ENCODE data around the gene WDR46. TPM values are rescaled to one million over a fixed set of nuclear protein-coding genes. Genes with fewer than 3 reads are reported as not detected.

The WDR46 gene, protein sequence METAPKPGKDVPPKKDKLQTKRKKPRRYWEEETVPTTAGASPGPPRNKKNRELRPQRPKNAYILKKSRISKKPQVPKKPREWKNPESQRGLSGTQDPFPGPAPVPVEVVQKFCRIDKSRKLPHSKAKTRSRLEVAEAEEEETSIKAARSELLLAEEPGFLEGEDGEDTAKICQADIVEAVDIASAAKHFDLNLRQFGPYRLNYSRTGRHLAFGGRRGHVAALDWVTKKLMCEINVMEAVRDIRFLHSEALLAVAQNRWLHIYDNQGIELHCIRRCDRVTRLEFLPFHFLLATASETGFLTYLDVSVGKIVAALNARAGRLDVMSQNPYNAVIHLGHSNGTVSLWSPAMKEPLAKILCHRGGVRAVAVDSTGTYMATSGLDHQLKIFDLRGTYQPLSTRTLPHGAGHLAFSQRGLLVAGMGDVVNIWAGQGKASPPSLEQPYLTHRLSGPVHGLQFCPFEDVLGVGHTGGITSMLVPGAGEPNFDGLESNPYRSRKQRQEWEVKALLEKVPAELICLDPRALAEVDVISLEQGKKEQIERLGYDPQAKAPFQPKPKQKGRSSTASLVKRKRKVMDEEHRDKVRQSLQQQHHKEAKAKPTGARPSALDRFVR
- total RNA-seq: 10 to 100 TPM; 25.7 to 51.7 TPM

- no peak for TF ChIP-seq CTCF (IDR thresholded peaks at IDR 0.05)
- no peaks in the 10 kb centered on the region for H3K36me3 ChIP-seq
- H3K9me3 ChIP-seq: no peaks in the 10 kb centered on the region
- H3K4me1 ChIP-seq: peaks cover 6% of the 10 kb centered on the region
- H3K27me3 ChIP-seq: no peaks in the 10 kb centered on the region
- peak within 1 kb of the TSS; percentile 88 to 96 for H3K9ac ChIP-seq (ENCODE audit: low read depth in 2 of 2, low read length in 2 of 2)
- peak; percentile 87 for DNase-seq
- intact Hi-C loops (cut with DNase I): no loop called here
- peak within 1 kb of the TSS; percentile 89 for H3K4me3 ChIP-seq
- H3K27ac ChIP-seq: peak within 1 kb of the TSS; percentile 83
Observed at GRCh38 chr6:33288921-33289783, at the start of gene WDR46, which contains the start of gene PFDN6. WDR46 (minus strand) TSS chr6:33289239; CDS start chr6:33289170, 69 bp downstream. PFDN6 (plus strand) TSS chr6:33289601; CDS start chr6:33289857, 256 bp downstream.

GRCh38 chr6:33336495-33336894 lies 47.5 kb upstream of the WDR46 start:
- no peaks in the 10 kb centered on the region for H3K36me3 ChIP-seq
- no peak for TF ChIP-seq CTCF (IDR thresholded peaks at IDR 0.05)
- no peaks in the 10 kb centered on the region for H3K4me1 ChIP-seq
- H3K4me3 ChIP-seq: no peak overlapping the region
- H3K27me3 ChIP-seq: no peaks in the 10 kb centered on the region
- no peak overlapping the region for H3K27ac ChIP-seq
- no peak for DNase-seq
- intact Hi-C loops (cut with DNase I): no loop called here
- H3K9ac ChIP-seq (ENCODE audit: low read depth in 2 of 2, low read length in 2 of 2): no peak overlapping the region
- no peaks in the 10 kb centered on the region for H3K9me3 ChIP-seq

DNA sequence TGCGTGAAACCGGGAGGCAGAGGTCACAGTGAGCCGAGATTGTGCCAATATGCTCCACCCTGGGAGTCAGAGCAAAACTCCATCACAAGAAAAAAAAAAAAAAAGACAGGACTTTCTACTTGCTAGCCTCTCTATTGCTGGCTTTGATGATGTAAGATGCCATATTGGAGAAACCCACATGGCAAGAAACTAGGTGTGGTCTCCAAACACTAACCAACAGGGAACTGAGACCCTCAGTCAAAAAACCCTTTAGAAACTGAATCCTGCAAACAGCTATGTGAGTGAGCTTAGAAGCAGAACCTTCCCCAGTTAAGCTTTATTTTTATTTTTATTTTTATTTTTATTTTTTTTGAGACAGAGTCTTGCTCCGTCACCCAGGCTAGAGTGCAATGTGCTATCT lies 46.9 kb upstream of the WDR46 start:
- H3K9me3 ChIP-seq: no peaks in the 10 kb centered on the region
- H3K27ac ChIP-seq: no peak overlapping the region
- no peak overlapping the region for H3K4me3 ChIP-seq
- no peaks in the 10 kb centered on the region for H3K27me3 ChIP-seq
- no peak overlapping the region for H3K9ac ChIP-seq (ENCODE audit: low read depth in 2 of 2, low read length in 2 of 2)
- H3K36me3 ChIP-seq: no peaks in the 10 kb centered on the region
- DNase-seq: no peak
- intact Hi-C loops (cut with DNase I): no loop called here
- TF ChIP-seq CTCF (IDR thresholded peaks at IDR 0.05): no peak
- H3K4me1 ChIP-seq: no peaks in the 10 kb centered on the region

- Histone ChIP-seq H3K9ac (ENCODE audit: low read depth in 2 of 2, low read length in 2 of 2) (no peak overlapping the region), H3K4me1 (no peaks in the 10 kb centered on the region), H3K27ac (no peak overlapping the region), H3K9me3 (no peaks in the 10 kb centered on the region), H3K4me3 (no peak overlapping the region), H3K36me3 (no peaks in the 10 kb centered on the region), H3K27me3 (no peaks in the 10 kb centered on the region)
- DNase-seq: no peak
- intact Hi-C loops (cut with DNase I): no loop called here
- TF ChIP-seq CTCF (IDR thresholded peaks at IDR 0.05): no peak
Observed at GRCh38 chr6:33333666-33334065, 44.6 kb upstream of the WDR46 start.

DNA sequence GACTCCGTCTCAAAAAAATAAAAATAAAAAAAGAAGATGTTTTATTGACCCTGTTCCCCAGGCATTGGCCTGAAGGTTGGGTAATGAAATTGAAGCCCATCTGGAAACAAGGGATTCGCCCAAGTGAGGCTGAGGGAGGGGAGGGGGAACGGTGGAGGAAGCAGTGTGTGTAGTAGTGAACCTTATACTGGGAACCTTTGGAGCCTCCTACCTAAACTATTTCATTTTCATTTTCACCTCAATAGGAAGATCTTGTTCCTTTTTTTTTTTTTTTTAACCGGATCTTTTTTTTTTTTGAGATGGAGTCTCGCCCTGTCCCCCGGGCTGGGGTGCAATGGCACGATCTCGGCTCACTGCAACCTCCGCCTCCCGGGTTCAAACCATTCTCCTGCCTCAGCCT lies 41.7 kb upstream of the WDR46 start:
- H3K4me1 ChIP-seq: no peaks in the 10 kb centered on the region
- no peak overlapping the region for H3K9ac ChIP-seq (ENCODE audit: low read depth in 2 of 2, low read length in 2 of 2)
- no peak for DNase-seq
- no peaks in the 10 kb centered on the region for H3K9me3 ChIP-seq
- TF ChIP-seq CTCF (IDR thresholded peaks at IDR 0.05): no peak
- intact Hi-C loops (cut with DNase I): no loop called here
- H3K36me3 ChIP-seq: no peaks in the 10 kb centered on the region
- no peak overlapping the region for H3K27ac ChIP-seq
- H3K4me3 ChIP-seq: no peak overlapping the region
- no peaks in the 10 kb centered on the region for H3K27me3 ChIP-seq

Data from colonic mucosa (tissue), 4 donors.